22Rv1 (cell line): ENCODE measurements around the gene IFITM2.
"Not testable (repeated sequence)": the region's sequence is repeated elsewhere in the genome, so short reads cannot be mapped to it uniquely, and the experiment has no call there.

Experiments
- H3K27ac ChIP-seq: fragments of 450-650 bp; 2 replicates; pipeline ENCODE4 v1.5.1; 2017
- ZFX ChIP-seq: fragments of 450-650 bp; IDR thresholded peaks from 2 replicates; pipeline ENCODE4 v1.6.1; 2017; ENCODE audit warnings: antibody characterized with exemption, borderline replicate concordance
- TF ChIP-seq, protein P1 (sequence below): fragments of 450-650 bp; IDR thresholded peaks from 2 replicates; pipeline ENCODE4 v1.5.1; 2017; ENCODE audit warnings: mild to moderate bottlenecking

The IFITM2 gene

DNA sequence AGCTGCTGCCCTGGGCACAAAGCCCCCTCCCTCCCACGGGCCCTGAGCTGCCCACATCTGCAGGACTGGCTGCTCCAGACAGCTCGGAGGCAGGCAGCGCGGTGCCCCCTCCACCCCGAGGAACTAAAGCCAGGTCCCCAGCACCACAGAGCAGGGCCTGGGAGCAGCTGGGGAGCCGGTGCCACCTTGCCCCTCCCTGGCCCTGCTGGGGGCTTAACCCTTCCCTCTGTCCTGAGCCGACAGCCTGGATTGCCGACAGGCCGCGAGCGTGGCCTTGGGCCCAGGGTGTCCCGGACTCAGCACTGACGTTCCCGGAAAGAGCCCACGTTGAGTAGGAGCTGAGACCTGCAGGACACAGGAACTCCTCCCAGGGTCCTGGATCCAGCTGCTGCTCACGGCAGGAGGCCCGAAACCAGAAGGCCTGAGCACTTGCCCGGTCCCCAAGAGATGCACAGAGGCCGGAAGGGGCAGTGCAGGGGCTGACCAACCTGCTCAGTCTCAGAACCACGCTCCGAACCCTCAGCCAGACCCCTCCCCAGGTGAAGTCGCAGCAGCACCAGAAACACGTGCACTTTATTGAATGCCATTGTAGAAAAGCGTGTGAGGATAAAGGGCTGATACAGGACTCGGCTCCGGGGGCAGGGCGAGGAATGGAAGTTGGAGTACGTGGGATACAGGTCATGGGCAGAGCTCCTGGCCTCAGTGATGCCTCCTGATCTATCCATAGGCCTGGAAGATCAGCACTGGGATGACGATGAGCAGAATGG, 11.7 kb downstream of the IFITM2 start:
- not testable (repeated sequence) for H3K27ac ChIP-seq

DNA sequence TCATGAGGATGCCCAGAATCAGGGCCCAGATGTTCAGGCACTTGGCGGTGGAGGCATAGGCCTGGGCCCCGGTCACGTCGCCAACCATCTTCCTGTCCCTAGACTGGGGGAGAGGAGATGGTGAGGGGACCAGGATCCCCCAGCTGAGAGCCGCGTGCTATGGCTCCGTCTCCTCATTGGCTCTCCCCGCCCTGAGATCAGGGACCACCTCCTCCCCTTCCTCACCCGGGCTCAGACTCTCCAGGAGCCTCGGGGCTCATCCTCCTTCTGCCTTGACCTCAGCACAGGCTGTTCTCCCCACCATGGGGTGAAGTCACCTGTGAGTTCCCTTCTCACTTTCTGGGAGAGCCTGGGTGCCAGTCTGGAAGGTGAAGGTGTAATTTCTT, 12.3 kb downstream of the IFITM2 start:
- not testable (repeated sequence) for H3K27ac ChIP-seq

DNA sequence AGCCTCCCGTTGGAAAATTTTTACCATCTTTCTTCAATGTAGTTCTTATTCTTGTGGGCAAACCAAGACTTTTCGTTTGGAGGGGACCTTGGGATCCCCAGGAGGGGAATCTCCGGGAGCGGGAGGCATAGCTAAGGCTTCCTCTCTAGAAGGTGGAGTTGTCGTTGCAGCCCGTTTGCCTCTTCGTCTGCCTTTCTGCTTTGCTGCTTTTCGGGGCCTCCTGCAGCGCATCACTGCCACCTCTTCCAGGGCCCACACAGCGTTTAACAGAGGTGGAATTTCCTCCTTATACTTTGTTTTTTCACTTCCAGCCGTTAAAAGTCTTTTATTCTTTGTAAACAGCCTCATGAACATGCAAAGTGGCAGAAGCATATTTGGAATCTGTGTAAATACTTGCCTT, 16.5 kb downstream of the IFITM2 start:
- TF ChIP-seq, protein P1, sequence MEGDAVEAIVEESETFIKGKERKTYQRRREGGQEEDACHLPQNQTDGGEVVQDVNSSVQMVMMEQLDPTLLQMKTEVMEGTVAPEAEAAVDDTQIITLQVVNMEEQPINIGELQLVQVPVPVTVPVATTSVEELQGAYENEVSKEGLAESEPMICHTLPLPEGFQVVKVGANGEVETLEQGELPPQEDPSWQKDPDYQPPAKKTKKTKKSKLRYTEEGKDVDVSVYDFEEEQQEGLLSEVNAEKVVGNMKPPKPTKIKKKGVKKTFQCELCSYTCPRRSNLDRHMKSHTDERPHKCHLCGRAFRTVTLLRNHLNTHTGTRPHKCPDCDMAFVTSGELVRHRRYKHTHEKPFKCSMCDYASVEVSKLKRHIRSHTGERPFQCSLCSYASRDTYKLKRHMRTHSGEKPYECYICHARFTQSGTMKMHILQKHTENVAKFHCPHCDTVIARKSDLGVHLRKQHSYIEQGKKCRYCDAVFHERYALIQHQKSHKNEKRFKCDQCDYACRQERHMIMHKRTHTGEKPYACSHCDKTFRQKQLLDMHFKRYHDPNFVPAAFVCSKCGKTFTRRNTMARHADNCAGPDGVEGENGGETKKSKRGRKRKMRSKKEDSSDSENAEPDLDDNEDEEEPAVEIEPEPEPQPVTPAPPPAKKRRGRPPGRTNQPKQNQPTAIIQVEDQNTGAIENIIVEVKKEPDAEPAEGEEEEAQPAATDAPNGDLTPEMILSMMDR: no peak
- TF ChIP-seq ZFX: no peak
- no peak overlapping the region for H3K27ac ChIP-seq

DNA sequence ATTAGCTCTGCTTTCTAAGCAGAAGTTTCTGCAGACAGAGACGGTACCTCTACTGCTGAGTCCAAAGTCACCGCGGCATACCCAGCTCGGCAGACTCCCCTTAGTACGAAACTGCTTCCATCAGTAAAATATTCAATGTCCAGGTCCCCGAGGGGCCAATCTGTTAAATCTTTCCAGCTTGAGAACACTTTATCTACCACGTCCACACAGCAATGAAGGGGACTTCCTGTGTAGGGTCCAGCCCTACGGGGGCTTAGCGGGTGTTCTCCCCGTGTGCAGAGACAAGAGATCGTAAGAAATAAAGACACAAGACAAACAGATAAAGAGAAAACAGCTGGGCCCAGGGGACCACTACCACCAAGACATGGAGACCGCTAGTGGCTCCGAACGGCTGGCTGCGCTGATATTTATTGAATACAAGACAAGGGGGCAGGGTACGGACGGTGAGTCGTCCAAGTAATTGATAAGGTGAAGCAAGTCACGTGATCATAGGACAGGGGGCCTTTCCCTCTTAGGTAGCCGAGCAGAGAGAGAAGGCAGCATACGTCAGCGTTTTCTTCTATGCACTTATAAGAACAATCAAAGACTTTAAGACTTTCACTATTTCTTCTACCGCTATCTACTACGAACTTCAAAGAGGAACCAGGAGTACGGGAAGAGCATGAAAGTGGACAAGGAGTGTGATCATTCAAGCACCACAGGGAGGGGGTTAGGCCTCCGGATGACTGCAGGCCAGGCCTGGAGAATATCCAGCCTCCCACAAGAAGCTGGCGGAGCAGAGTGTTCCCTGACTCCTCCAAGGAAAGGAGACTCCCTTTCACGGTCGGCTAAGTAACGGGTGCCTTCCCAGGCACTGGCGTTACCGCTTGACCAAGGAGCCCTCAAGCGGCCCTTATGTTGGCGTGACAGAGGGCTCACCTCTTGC, 17.2 kb downstream of the IFITM2 start:
- not testable (repeated sequence) for H3K27ac ChIP-seq

DNA sequence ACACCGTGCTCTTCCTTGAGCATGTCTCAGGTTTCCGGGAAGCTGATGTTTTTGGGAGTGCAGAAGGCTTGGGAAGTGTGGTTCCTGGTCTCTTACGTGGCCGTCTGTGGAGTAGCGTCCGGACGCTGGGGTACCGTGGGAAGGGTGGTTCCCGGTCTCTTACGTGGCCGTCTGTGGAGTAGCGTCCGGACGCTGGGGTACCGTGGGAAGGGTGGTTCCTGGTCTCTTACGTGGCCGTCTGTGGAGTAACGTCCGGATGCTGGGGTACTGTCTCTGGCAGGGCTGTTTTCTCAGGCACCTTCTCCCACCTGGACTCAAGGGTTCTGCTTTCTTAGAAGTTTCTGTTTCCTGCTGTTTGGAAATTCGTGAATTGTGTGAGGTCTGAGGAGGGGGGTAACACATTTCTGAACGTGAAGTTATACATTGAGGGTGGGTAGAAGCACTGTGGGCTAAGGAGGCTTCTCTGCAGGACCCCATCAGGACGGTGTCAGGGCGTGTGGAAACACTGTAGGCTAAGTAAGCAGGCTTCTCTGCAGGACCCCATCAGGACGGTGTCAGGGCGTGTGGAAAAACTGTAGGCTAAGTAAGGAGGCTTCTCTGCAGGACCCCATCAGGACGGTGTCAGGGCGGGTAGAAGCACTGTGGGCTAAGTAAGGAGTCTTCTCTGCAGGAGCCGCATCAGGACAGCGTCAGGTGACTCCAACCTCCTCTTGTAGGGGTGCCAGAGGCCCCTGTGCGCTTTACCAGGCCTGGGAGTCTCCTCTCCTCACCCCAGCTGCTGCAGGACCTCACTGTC, 18.4 kb downstream of the IFITM2 start:
- TF ChIP-seq, protein P1: no peak
- no peak for TF ChIP-seq ZFX
- H3K27ac ChIP-seq: no peak overlapping the region

DNA sequence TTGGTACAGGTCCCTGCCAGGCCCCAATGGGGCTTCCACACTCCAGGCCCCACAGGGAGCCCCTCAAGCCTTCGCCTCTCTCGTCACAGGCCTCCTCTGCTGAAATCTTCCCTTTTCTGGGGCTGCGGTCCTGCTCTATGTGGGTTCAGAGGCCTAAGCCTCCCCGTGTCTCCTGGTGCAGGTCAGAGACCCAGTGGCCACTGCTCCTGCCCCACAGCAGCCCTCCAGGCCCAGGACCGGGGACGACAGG, 18.9 kb downstream of the IFITM2 start:
- H3K27ac ChIP-seq: no peak overlapping the region
- TF ChIP-seq, protein P1: no peak
- no peak for TF ChIP-seq ZFX

DNA sequence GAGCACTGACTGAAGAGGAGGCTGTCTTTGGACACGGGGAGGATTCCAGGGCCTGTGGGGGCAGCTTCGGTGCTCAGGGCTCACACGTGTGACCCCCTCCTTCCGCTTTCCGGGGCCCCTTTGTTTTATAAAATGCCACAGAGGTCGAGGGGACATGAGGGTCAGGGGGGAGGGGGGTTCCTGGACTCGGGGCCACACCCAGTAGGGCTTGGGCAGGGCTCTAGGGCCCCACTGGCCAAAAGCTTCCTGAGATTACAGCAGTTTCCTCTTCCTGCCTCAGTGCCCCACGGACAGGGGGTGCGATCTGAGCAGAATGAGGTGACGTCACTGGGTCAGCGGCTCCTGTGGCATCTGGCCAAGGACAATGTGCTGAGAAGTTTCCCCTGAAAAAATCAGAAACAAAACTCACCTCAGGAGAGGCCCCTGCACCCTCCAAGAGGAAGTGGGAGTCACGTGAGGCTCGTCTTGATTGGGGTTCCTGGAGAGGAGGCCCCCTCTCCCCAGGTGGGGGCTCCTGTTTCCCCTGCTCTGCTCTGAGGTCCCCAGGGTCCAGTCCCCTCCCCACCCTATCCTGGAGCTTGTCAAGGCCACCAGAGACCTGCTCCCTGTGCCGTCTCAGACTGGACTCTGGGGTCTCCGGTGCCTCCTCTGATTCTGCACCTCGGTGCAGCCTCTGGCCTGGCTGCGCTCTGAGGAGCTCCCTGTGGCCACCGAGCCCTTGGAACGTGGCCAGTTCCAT, 19.4 kb downstream of the IFITM2 start:
- TF ChIP-seq ZFX: no peak
- TF ChIP-seq, protein P1: no peak
- H3K27ac ChIP-seq: no peak overlapping the region

DNA sequence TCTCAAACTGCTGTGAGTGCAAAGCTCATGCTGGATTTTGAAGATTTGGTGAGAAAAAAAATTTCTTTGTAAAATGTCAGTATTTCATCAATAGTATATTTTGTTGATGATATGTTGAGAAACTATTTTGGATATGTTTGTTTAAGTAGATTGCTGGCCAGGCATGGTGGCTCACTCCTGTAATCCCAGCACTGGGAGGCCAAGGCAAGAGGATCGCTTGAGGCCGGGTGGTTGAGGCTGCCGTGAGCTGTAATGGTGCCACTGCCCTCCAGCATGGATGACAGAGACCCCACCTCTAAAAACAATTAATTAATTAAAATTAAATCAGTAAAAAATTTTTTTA, 19.9 kb downstream of the IFITM2 start:
- TF ChIP-seq, protein P1: no peak
- no peak for TF ChIP-seq ZFX
- no peak overlapping the region for H3K27ac ChIP-seq
